GM19395 (cell line): ENCODE results near the gene SUCLG2.

Experiments used
- ATAC-seq: cut with Tn5 transposase; IDR thresholded peaks from one replicate; pipeline ENCODE4 v1.9.1; 2021; ENCODE audit warnings: mild to moderate bottlenecking, moderate library complexity; ENCODE audit not compliant: unreplicated experiment

Gene SUCLG2

DNA sequence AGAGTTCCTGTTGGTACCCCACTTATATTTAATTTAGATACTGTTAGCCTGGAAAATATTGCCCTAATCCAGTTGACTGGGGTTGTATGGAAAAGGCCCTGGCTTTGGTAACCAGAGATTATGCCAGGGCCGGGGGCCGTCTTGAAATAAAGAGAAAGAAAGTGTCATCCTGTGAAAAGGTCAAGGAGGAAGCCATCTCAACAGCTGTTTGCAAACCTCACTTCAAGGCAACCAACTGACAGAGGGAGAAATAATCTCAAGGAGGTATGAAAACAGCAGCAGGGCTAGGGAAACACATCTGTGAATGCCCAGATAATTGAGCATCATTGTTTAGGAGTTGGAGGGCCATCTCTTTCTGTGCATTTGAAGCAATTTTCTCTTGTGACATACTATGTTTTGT is 190.8 kb downstream of the SUCLG2 start:
- ATAC-seq = no peak

- no peak for ATAC-seq
These were observed 192.2 kb downstream of the SUCLG2 start for GRCh38 chr3:67462187-67462586.

GRCh38 chr3:67461667-67462142 is 192.7 kb downstream of the SUCLG2 start:
- ATAC-seq = no peak

DNA sequence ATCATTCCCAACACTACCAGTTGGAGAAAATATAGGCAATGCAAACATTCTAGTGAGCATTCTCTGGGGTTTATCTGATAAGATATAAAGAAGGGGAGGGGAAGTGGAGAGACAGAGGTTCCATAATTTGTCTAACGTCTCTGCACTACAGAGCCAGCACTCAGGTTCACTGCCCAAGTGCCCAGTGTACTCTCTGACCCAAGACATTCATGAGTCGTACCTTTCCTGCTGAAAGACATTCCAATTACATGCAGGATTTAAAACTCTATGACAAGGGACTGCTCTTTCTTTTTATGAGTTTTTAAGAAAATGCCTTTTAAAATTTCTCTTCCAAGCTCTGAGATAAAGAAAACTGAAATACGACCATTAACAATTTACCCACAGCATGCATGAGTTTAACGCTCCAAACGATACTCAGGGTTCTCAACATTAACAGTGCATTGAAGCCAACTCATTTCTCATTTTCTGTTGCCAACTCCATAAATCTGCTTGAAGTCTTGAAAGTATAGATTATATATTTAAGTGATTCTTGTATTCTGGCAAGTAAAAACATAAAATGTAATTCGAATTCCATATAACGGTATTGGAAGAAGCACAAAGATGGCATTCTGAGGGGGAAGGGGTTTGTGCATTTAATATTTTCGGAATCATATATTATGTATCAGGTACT is 193.4 kb downstream of the SUCLG2 start:
- ATAC-seq = no peak

- ATAC-seq = no peak
These were observed 194.6 kb downstream of the SUCLG2 start for GRCh38 chr3:67459796-67460195.

- ATAC-seq = no peak
These were observed 195.4 kb downstream of the SUCLG2 start for GRCh38 chr3:67458896-67459530.

DNA sequence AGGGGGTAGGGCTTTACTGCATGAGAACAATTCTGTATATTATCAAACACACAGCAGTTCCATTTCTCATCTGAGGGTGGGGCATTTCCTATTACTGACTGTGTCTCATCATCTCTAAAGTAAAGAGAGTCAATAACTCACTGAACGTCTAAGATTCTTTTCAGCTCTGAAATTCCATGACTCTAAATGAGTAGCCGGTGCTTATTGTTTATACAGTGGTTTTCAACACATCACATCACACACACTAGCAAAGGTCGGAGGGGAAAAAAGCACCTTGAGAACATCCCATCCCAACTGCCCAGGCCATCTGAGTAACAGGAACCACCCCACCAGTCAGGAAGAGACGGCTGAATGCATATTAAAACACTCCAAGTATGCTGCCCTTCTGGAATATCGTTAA is 196.0 kb downstream of the SUCLG2 start:
- ATAC-seq = no peak

DNA sequence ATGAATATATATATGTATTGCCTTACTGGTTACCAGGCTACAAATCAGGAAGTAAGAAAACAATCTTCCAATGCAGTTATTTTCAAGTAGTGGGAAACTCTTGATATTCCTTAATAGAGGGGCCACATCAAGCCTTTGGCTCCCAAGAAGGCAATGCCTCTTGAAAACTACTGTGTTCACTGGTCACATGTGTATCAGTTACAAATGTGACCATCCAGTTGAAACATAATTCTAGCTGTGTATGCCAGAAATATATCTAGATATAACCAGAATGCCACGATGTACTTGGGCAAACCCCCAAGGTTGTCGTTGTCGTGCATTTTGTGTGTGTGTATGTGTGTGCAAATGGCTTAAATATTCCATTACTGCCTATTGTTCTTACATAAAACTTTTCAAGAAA is 200.8 kb downstream of the SUCLG2 start:
- ATAC-seq = no peak

- no peak for ATAC-seq
These were observed 204.3 kb downstream of the SUCLG2 start for GRCh38 chr3:67450153-67450552.

- ATAC-seq = no peak
These were observed 207.0 kb downstream of the SUCLG2 start for GRCh38 chr3:67447393-67447792.

GRCh38 chr3:67437789-67438188 is 216.6 kb downstream of the SUCLG2 start:
- ATAC-seq = no peak

DNA sequence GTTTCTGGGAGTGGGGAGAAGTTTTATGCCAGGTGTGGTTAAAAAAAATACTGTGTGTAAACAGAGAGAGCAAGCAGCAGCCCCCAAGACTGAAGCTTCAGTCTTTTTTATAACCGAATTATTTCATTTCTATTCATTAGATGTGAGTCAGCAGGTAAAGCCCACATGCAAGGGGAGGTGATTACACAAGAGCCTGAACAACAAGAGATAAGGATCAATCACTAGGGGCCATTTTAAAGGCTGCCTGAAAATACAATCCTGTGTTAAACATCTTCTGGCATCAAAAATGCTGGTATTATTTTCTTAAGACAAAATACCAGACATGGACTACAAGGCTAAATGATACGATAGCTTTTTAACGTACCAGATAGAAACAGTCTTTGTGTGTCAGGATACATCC is 217.3 kb downstream of the SUCLG2 start:
- ATAC-seq = no peak

DNA sequence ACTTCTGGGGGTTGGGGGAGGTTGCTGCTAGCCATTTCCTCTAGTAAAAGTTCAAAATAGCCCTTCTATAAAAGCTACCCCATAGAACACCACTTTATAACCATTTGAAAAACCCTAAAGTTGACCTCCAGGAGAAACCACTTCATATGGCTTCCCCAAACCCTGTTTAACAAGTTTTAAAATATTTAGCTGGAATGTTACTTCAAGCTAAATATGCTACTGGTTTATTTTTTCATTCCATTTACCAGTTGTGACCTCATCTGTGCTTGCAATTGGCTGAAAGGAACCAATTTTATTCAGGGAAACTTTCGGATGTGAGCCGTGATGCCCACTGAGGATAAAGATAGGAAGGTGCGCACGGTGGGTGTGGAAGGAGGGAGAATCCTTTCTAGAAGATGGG is 221.3 kb downstream of the SUCLG2 start:
- ATAC-seq = no peak

GRCh38 chr3:67431887-67432286 is 222.5 kb downstream of the SUCLG2 start:
- no peak for ATAC-seq

GRCh38 chr3:67423722-67424121 is 230.7 kb downstream of the SUCLG2 start:
- ATAC-seq = no peak

DNA sequence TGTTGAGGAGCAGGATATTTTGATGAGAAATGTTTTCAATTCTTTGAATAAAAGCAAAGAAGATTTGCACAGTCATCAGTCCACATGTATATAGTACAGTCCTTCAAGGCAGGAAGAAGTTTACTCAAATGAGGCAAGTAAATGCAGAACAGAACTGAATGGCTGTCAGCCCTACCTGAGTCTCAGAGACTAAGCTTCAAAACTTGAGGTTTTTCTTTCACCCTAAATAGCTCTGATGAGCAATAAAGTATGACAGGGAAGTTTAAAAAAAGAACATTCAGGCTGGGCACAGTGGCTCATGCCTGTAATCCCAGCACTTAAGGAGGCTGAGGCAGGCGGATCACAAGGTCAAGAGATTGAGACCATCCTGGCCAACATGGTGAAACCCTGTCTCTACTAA is 232.5 kb downstream of the SUCLG2 start:
- no peak for ATAC-seq

- ATAC-seq = no peak
These were observed 234.6 kb downstream of the SUCLG2 start for GRCh38 chr3:67419779-67420178.

DNA sequence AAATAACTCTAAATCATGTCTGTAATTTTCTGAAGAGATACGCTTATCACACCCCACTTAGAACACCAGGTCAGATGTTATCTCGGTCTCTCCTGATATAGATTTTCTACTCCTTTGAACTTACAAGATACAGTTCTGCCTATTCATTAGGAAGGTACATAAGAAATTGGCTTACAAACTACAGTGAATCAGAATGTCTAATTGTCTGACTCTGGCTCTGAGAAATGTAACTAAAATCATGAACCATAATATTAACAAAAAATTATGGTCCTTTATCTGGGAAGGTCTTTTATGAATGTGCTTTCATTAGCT is 235.2 kb downstream of the SUCLG2 start:
- no peak for ATAC-seq

DNA sequence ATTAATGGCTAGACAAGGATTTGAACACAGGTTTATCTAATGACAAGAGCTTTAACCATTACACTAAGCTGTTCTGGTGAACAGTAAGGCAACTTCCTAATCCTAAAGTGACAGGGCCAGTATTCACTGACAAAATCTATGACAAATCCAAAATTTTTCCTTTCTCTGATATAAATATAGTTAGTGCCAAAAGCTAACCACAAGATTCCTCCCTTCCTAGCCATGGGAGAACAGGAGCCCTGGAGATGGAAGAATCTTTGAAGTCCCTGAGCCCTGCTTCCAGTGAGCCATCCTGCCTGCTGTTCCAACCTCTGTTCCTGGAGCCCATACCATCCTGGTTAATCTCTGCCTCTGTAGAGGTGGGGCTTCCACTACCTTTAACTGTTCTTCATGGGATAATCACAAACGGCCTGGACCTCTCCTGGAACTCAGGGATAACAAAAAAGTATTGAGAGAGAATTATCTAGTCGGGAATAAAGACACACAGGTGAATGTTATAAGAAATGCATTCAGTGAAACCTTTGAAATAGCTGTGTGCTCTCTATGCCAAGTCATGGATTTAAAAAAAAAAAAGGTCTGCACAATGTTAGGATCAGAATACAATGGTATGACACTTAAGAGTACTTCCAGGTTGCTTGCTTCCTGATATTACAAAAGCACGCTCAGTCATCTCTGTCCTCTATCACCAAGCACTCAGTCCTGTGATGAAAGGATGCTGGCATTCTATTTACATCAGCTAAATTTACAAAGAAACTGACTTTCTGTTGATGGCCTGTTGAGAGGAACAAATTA is 235.8 kb downstream of the SUCLG2 start:
- ATAC-seq = no peak

DNA sequence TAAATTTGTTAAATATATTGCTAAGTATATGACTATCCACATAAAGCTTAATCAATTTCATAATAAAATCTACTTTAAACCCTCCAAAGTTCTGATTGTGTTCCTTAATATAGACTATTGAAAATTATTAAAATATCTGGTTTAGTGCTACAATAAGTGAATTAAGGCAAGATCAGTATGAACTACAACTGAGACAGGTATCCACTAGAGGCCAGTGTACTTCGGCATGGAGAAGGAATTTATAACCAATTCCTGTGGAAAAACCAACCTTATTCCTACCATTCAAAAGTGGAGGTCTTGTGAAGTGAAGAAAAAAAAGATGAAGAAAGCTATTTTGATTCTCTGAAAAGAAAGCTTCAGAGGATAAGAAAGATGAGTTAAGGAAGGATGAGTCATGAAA is 237.7 kb downstream of the SUCLG2 start:
- no peak for ATAC-seq

GRCh38 chr3:67415511-67415910 is 238.9 kb downstream of the SUCLG2 start:
- no peak for ATAC-seq

- no peak for ATAC-seq
These were observed 239.7 kb downstream of the SUCLG2 start for GRCh38 chr3:67414740-67415139.
